ENCODE data around the gene JAM3. TPM values are rescaled to one million over a fixed set of nuclear protein-coding genes. Genes with fewer than 3 reads are reported as not detected.

The JAM3 gene
- total RNA-seq, 2 experiments from 2014 or later, result 24.9 to 26.8 TPM

GRCh38 chr11:134063991-134064747 is 4.7 kb upstream of the JAM3 start:
- intact Hi-C loops (cut with micrococcal nuclease), result no loop called here
- TF ChIP-seq CTCF (IDR thresholded peaks at IDR 0.05), result no peak
- Mint-ChIP-seq H3K9me3 (no peaks in the 10 kb centered on the region), H3K27ac (no peak overlapping the region), H3K4me1 (ENCODE audit: low read depth) (peaks cover 19% of the 10 kb centered on the region), H3K36me3 (ENCODE audit: low read depth) (peaks cover 2% of the 10 kb centered on the region), H3K27me3 (peaks cover 24% of the 10 kb centered on the region), H3K4me3 (no peak overlapping the region)
- ATAC-seq (no peak), DNase-seq (no peak)
- ChIA-PET POLR2A (interaction anchor here (0.6 kb wide), 1 partner anchor 19 kb away, joined by 3 read pairs; no protein-coding TSS in a partner anchor), CTCF (interaction anchor here (3.7 kb wide), 1 partner anchor 14 kb away, joined by 27 read pairs; no protein-coding TSS in a partner anchor)

GRCh38 chr11:134065381-134065780 is 3.5 kb upstream of the JAM3 start:
- H3K4me3 Mint-ChIP-seq, result no peak overlapping the region
- peaks cover 15% of the 10 kb centered on the region for H3K27me3 Mint-ChIP-seq
- no peak overlapping the region for H3K27ac Mint-ChIP-seq
- ChIA-PET POLR2A (no interaction called here), CTCF (no interaction called here)
- DNase-seq, result no peak
- intact Hi-C loops (cut with micrococcal nuclease), result no loop called here
- no peaks in the 10 kb centered on the region for H3K9me3 Mint-ChIP-seq
- peaks cover 2% of the 10 kb centered on the region for H3K36me3 Mint-ChIP-seq (ENCODE audit: low read depth)
- TF ChIP-seq CTCF (IDR thresholded peaks at IDR 0.05), result no peak
- ATAC-seq, result no peak
- peaks cover 19% of the 10 kb centered on the region for H3K4me1 Mint-ChIP-seq (ENCODE audit: low read depth)

- Mint-ChIP-seq H3K36me3 (ENCODE audit: low read depth) (peaks cover 2% of the 10 kb centered on the region), H3K27me3 (peaks cover 11% of the 10 kb centered on the region), H3K9me3 (no peaks in the 10 kb centered on the region), H3K4me3 (no peak overlapping the region), H3K4me1 (ENCODE audit: low read depth) (peaks cover 19% of the 10 kb centered on the region), H3K27ac (no peak overlapping the region)
- POLR2A ChIA-PET, result interaction anchor here (1.1 kb wide), 1 partner anchor 9 kb away, joined by 3 read pairs; no protein-coding TSS in a partner anchor
- TF ChIP-seq CTCF (IDR thresholded peaks at IDR 0.05), result no peak
- DNase-seq (no peak), ATAC-seq (no peak)
- intact Hi-C loops (cut with micrococcal nuclease), result no loop called here
- CTCF ChIA-PET, result interaction anchor here (1.0 kb wide), 1 partner anchor 14 kb away, joined by 3 read pairs; no protein-coding TSS in a partner anchor
Observed at GRCh38 chr11:134066943-134067885, 1.7 kb upstream of the JAM3 start.

- Mint-ChIP-seq H3K27ac (no peak overlapping the region), H3K4me3 (peak overlapping the region; percentile 69), H3K9me3 (no peaks in the 10 kb centered on the region), H3K36me3 (ENCODE audit: low read depth) (peaks cover 2% of the 10 kb centered on the region), H3K4me1 (ENCODE audit: low read depth) (peaks cover 21% of the 10 kb centered on the region), H3K27me3 (peaks cover 9% of the 10 kb centered on the region)
- DNase-seq, result no peak
- ATAC-seq, result no peak
- CTCF ChIA-PET, result interaction anchor here (1.0 to 2.6 kb wide), 8 partner anchors 8 to 123 kb away, joined by 3 to 10 read pairs (median 4); no protein-coding TSS in a partner anchor
- no peak for TF ChIP-seq CTCF (IDR thresholded peaks at IDR 0.05)
- POLR2A ChIA-PET, result interaction anchor here (1.2 to 1.7 kb wide), 3 partner anchors 56 to 126 kb away, joined by 3 to 5 read pairs (median 5); partner anchors contain the start of gene IGSF9B
- intact Hi-C loops (cut with micrococcal nuclease), result no loop called here
Observed at GRCh38 chr11:134069426-134070341, 812 bp downstream of the JAM3 start.
